Endothelial cell of umbilical vein (primary cell): ENCODE results near the gene POLA1. TPM values are rescaled to one million over a fixed set of nuclear protein-coding genes. Genes with fewer than 3 reads are reported as not detected.

Source experiments
- BruUV-seq: library from RNA; stranded (reverse); fragments of 400-500 nt; replicated peaks from 2 replicates; lab custom pipeline; 2021; lab: Mats Ljungman, UMichigan
- CTCF ChIA-PET: fragments of 300-600, 350-600 bp; sonication (Branson Sonifier 250); formaldehyde crosslinking; loops from one replicate; lab custom pipeline; 2021; ENCODE audit warnings: antibody characterized with exemption, inconsistent platforms; lab: Charles Lee
- POLR2A ChIA-PET: fragments of 300-600, 350-600 bp; sonication (Branson Sonifier 250); formaldehyde crosslinking; loops from one replicate; lab custom pipeline; 2021; ENCODE audit warnings: antibody characterized with exemption, inconsistent platforms; lab: Charles Lee
- DNase-seq: peaks from one replicate; pipeline ENCODE4 v3.0.0-alpha.2; 2011; ENCODE audit warnings: low read depth, low spot score
- FAIRE-seq: peaks from 2 replicates; lab custom pipeline; 2011; peaks lifted over from hg19 to GRCh38; lab: Jason Lieb, UNC
- H2AFZ ChIP-seq: 2 replicates; pipeline ENCODE4 v1.6.0; 2012; ENCODE audit warnings: low read depth, low read length, control low read depth, inconsistent platforms
- H3K27ac ChIP-seq: 2 replicates; pipeline ENCODE4 v1.5.1; 2011; ENCODE audit warnings: low read depth, mild to moderate bottlenecking, control low read depth, low read length, moderate library complexity; ENCODE audit not compliant: insufficient read depth
- H3K27me3 ChIP-seq, 2 experiments: 2 replicates each; pipeline versions ENCODE4 v1.6.0 to v1.6.1; 2011; ENCODE audit warnings: low read length in 2 of 2, mixed read lengths in 1 of 2; ENCODE audit not compliant: control insufficient read depth in 2 of 2, insufficient read depth in 2 of 2
- H3K36me3 ChIP-seq, 2 experiments: 2 replicates in 1 of 2; 3 replicates in 1 of 2; pipeline ENCODE4 v1.5.1; 2011; ENCODE audit warnings: low read length in 2 of 2, mild to moderate bottlenecking in 1 of 2, moderate library complexity in 1 of 2; ENCODE audit not compliant: control insufficient read depth in 2 of 2, insufficient read depth in 2 of 2; ENCODE audit errors: extremely low read depth in 1 of 2
- H3K4me1 ChIP-seq: 3 replicates; pipeline ENCODE4 v1.5.1; 2011; ENCODE audit warnings: mild to moderate bottlenecking, low read length; ENCODE audit not compliant: control insufficient read depth, insufficient read depth; ENCODE audit errors: extremely low read depth
- H3K4me2 ChIP-seq: 2 replicates; pipeline ENCODE4 v1.6.1; 2011; ENCODE audit warnings: low read length, control low read depth, mixed read lengths; ENCODE audit not compliant: insufficient read depth
- H3K4me3 ChIP-seq, 3 experiments: fragments of 200-600 bp in 1 of 3; sonication (generic), shearing (Covaris generic) in 1 of 3; replicated peaks in 1 of 3; 2 replicates each; pipeline ENCODE4 v1.5.1; 2011 to 2016; ENCODE audit warnings: control low read depth in 3 of 3, low read length in 3 of 3, mild to moderate bottlenecking in 2 of 3, inconsistent platforms in 1 of 3, low read depth in 1 of 3, moderate library complexity in 1 of 3; ENCODE audit not compliant: insufficient read depth in 1 of 3
- H3K79me2 ChIP-seq: 2 replicates; pipeline ENCODE4 v1.6.0; 2012; ENCODE audit warnings: low read length, inconsistent platforms; ENCODE audit not compliant: control insufficient read depth, insufficient read depth
- H3K9ac ChIP-seq: replicated peaks from 2 replicates; pipeline ENCODE3; 2011; ENCODE audit warnings: low read length, control low read depth; ENCODE audit not compliant: insufficient read depth; ENCODE audit errors: extremely low read depth
- H3K9me1 ChIP-seq: replicated peaks from 3 replicates; pipeline ENCODE4 v1.6.0; 2011; ENCODE audit warnings: mild to moderate bottlenecking, low read length; ENCODE audit not compliant: control insufficient read depth, insufficient read depth; ENCODE audit errors: extremely low read depth
- H3K9me3 ChIP-seq: replicated peaks from 2 replicates; pipeline ENCODE4 v1.5.1; 2012; ENCODE audit warnings: low read length, inconsistent platforms; ENCODE audit not compliant: control insufficient read depth, insufficient read depth
- H4K20me1 ChIP-seq: replicated peaks from 2 replicates; pipeline ENCODE3; 2011; ENCODE audit warnings: mild to moderate bottlenecking, low read length; ENCODE audit not compliant: control insufficient read depth, insufficient read depth; ENCODE audit errors: extremely low read depth
- CTCF ChIP-seq, 2 donors: IDR thresholded peaks; 1 replicate in 1 of 2; 2 replicates in 1 of 2; pipeline ENCODE4 v1.5.1; 2011; ENCODE audit warnings: low read length in 2 of 2, mild to moderate bottlenecking in 2 of 2, moderate library complexity in 2 of 2, control low read depth in 1 of 2, inconsistent platforms in 1 of 2, low read depth in 1 of 2; ENCODE audit not compliant: insufficient read depth in 1 of 2; ENCODE audit errors: extremely low read depth in 1 of 2
- EZH2 ChIP-seq: IDR thresholded peaks from 2 replicates; pipeline ENCODE4 v1.6.1; 2012; ENCODE audit warnings: borderline replicate concordance, low read depth, mild to moderate bottlenecking, moderate library complexity, low read length, inconsistent platforms; ENCODE audit not compliant: severe bottlenecking
- FOS ChIP-seq: IDR thresholded peaks from 2 replicates; pipeline ENCODE4 v1.6.1; 2011; ENCODE audit warnings: mild to moderate bottlenecking, low read length, moderate library complexity, borderline replicate concordance; ENCODE audit not compliant: insufficient read depth
- GATA2 ChIP-seq: IDR thresholded peaks from 2 replicates; pipeline ENCODE4 v1.7.0; 2011; ENCODE audit warnings: low read depth, mild to moderate bottlenecking, moderate library complexity, mixed read lengths, low read length; ENCODE audit not compliant: insufficient read length, insufficient read depth
- JUN ChIP-seq: IDR thresholded peaks from 2 replicates; pipeline ENCODE4 v1.6.1; 2011; ENCODE audit warnings: borderline replicate concordance, low read depth; ENCODE audit not compliant: insufficient read length, insufficient read depth
- MAX ChIP-seq: IDR thresholded peaks from 2 replicates; pipeline ENCODE4 v1.6.1; 2011; ENCODE audit not compliant: insufficient read depth, insufficient read length
- MYC ChIP-seq: IDR thresholded peaks from one replicate; pipeline ENCODE4 v1.6.1; 2011; ENCODE audit warnings: mild to moderate bottlenecking, low read depth, low read length
- POLR2A ChIP-seq: IDR thresholded peaks from 2 replicates; pipeline ENCODE4 v1.6.1; 2012; ENCODE audit warnings: low read depth, mild to moderate bottlenecking, control low read depth, low read length
- POLR2AphosphoS5 ChIP-seq: IDR thresholded peaks from 2 replicates; pipeline ENCODE4 v1.6.1; 2012; ENCODE audit warnings: low read depth, mild to moderate bottlenecking, control low read depth, low read length, moderate library complexity; ENCODE audit not compliant: insufficient read depth
- dilution Hi-C: fragments of 300-500 bp; cut with MboI; formaldehyde crosslinking; loops from one replicate; pipeline ENCODE4 v1.15.0; 2019; ENCODE audit warnings: low sequenced_read_pairs; ENCODE audit not compliant: extremely low pct_ligation_motif_present
- intact Hi-C: fragments of 100-400 bp; cut with micrococcal nuclease; formaldehyde crosslinking; loops from one replicate; pipeline ENCODE4 v1.10.0; 2022
- polyA plus RNA-seq, 4 experiments: library from polyadenylated mRNA; depleted of rRNA in 3 of 4; stranded (reverse) in 3 of 4; unstranded in 1 of 4; fragments of >200 nt; gene quantifications; 2 replicates each; pipeline versions ENCODE4 v1.2.1 to v1.2.3, GENCODE V29; 2011 to 2012; ENCODE audit warnings: missing spikeins in 1 of 4
- total RNA-seq: library from RNA; stranded (reverse); gene quantifications from 2 replicates; pipeline ENCODE4 v1.2.3, GENCODE V29; 2021

The POLA1 gene
- total and polyA plus RNA-seq, 2 donors (not counting 3 experiments of a cell fraction or from before 2014, with no cell fraction given) = 1.8 to 18.6 TPM

- no peak for DNase-seq
- no peak overlapping the region for H2AFZ ChIP-seq
- H3K27me3 ChIP-seq = no peaks in the 10 kb centered on the region
- dilution Hi-C loops (no loop called here), intact Hi-C loops (no loop called here)
- FAIRE-seq = no peak
- H3K36me3 ChIP-seq = no peaks in the 10 kb centered on the region
- H3K79me2 ChIP-seq = peaks cover under 1% of the 10 kb centered on the region
- H3K9me1 ChIP-seq = no peaks in the 10 kb centered on the region
- H3K9ac ChIP-seq = no peak overlapping the region
- no peak for TF ChIP-seq JUN
- no peak for TF ChIP-seq CTCF (IDR thresholded peaks at IDR 0.05; ENCODE audit: extremely low read depth in 1 of 2, insufficient read depth in 1 of 2, low read depth in 1 of 2, low read length in 2 of 2)
- no peak for TF ChIP-seq GATA2
- no peak for TF ChIP-seq MAX
- no peak for TF ChIP-seq POLR2A
- no peak for TF ChIP-seq EZH2
- TF ChIP-seq POLR2AphosphoS5 = no peak
- no peak for TF ChIP-seq MYC
- no peak for TF ChIP-seq FOS
- CTCF ChIA-PET = no interaction called here
- H3K27ac ChIP-seq = no peak overlapping the region
- POLR2A ChIA-PET = no interaction called here
- no peaks in the 10 kb centered on the region for H3K4me1 ChIP-seq
- no peak overlapping the region for H3K4me2 ChIP-seq
- H3K4me3 ChIP-seq = no peak overlapping the region
- H4K20me1 ChIP-seq = no peaks in the 10 kb centered on the region
- no TSS peak for BruUV-seq
- no peaks in the 10 kb centered on the region for H3K9me3 ChIP-seq
Measured at GRCh38 chrX:24703185-24703494, 9.4 kb downstream of the POLA1 start.
